ENCODE data around the gene SLC29A1.

DNA sequence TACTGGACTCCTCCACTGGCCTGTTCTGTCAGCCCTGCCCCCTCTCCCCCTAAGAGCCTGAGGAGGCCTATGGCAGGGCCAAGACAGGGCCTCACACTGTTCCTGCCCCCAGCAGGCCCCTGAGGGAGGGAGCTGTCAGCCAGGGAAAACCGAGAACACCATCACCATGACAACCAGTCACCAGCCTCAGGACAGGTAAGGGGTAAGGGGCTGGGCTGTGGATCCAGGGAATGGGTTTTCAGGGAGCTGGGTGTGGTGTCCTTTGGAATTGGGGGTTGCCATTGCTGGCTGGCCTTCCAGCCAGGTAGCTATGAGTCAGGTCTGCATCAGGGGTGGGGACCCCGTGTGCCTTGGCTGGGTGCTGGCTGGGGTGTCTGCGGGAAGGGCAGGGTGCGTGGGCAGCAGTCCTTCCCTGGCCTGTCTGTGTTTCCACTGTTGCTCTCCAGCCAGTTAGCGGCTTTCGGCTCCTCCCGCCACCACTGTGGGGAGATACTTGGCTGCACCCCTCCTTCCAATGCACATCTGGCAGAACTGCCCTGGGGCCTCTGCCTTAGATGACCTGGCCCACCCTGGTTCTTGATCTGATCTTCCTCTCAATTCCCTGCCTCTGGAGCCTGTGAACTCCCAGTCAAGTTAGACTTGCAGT is 3.9 kb downstream of the SLC29A1 start:
- TF ChIP-seq, protein P1, sequence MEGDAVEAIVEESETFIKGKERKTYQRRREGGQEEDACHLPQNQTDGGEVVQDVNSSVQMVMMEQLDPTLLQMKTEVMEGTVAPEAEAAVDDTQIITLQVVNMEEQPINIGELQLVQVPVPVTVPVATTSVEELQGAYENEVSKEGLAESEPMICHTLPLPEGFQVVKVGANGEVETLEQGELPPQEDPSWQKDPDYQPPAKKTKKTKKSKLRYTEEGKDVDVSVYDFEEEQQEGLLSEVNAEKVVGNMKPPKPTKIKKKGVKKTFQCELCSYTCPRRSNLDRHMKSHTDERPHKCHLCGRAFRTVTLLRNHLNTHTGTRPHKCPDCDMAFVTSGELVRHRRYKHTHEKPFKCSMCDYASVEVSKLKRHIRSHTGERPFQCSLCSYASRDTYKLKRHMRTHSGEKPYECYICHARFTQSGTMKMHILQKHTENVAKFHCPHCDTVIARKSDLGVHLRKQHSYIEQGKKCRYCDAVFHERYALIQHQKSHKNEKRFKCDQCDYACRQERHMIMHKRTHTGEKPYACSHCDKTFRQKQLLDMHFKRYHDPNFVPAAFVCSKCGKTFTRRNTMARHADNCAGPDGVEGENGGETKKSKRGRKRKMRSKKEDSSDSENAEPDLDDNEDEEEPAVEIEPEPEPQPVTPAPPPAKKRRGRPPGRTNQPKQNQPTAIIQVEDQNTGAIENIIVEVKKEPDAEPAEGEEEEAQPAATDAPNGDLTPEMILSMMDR (IDR thresholded peaks at IDR 0.05; ENCODE audit: low read depth, low read length) = no peak
- TF ChIP-seq, protein P2, sequence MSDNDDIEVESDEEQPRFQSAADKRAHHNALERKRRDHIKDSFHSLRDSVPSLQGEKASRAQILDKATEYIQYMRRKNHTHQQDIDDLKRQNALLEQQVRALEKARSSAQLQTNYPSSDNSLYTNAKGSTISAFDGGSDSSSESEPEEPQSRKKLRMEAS (IDR thresholded peaks at IDR 0.05; ENCODE audit: low read depth, low read length) = no peak
